Neural progenitor cell (in vitro differentiated cells): Measurements from ENCODE around the gene RASD2.

Source experiments
- CTCF ChIP-seq: fragments of 200-600 bp; sonication (generic); IDR thresholded peaks from 2 replicates; pipeline ENCODE4 v1.5.1; 2017; ENCODE audit warnings: antibody characterized with exemption, mild to moderate bottlenecking
- EZH2 ChIP-seq: fragments of 200-600 bp; sonication (generic); IDR thresholded peaks from 2 replicates; pipeline ENCODE4 v1.6.1; 2017; ENCODE audit warnings: antibody characterized with exemption, mild to moderate bottlenecking, moderate library complexity

DNA sequence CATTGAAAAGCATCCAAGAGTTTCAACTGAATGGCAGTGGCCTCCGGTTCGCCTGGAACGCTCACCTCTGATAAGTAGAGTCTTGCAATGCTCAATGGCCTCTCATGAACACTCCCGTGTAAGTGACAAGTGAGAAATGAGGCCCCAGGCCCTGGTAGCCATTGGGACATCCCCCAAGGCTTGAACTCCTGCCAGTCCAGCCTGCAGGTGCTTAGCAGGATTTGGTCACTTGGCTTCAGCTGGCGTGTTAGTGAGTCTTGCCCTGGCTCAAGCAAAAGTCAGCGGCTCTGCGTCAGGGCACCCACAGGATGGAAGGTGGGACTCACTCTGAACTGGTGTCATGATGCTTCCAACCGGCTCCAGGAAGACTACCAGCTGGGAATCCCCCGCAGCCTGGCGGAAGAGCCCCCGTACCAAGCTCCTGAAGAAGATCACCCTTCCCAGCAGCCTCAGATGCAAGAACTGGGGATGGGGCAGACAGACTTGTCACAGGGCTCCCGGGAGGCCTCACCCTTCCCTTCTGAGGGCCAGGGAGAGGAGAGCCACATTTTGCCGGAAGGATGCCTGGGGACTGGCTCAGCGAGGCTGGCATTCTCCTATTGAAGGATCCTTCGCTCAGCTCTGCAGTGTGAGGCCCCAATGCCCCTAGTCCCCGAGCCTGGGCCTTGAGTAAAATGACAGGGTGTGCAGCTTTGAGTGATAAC lies 57.2 kb downstream of the RASD2 start:
- TF ChIP-seq CTCF (no peak), EZH2 (no peak)
